HCT116 (cell line): Measurements from ENCODE around the gene MIA2. TPM values are rescaled to one million over a fixed set of nuclear protein-coding genes. Genes with fewer than 3 reads are reported as not detected.

Source experiments
- ATAC-seq: fragments of 200-7000 bp; cut with Tn5 transposase; 2 replicates; pipeline ENCODE4 v1.9.1; 2020; ENCODE audit warnings: mild to moderate bottlenecking, moderate library complexity
- BruUV-seq: library from RNA; stranded (reverse); fragments of 400-500 nt; replicated peaks from 2 replicates; lab custom pipeline; 2021; lab: Mats Ljungman, UMichigan
- CTCF ChIA-PET: fragments of 300-600 bp; sonication (Branson Sonifier 250); formaldehyde crosslinking; loops from one replicate; lab custom pipeline; 2021; ENCODE audit warnings: antibody characterized with exemption; lab: Charles Lee
- POLR2A ChIA-PET: fragments of 300-600, 350-600 bp; sonication (Branson Sonifier 250); formaldehyde crosslinking; loops from one replicate; lab custom pipeline; 2021; ENCODE audit warnings: antibody characterized with exemption; lab: Charles Lee
- RAD21 ChIA-PET, 2 experiments: fragments of 300-600 bp; sonication (Branson Sonifier 250); formaldehyde crosslinking; loops; one replicate each; lab custom pipeline; 2023; ENCODE audit warnings: low total read pairs in 2 of 2; ENCODE audit not compliant: uncharacterized antibody in 2 of 2, unreplicated experiment in 2 of 2, low non-redundant PET in 1 of 2; lab: Charles Lee
- DNase-seq: peaks from one replicate; pipeline ENCODE4 v3.0.0-alpha.2; 2010; ENCODE audit warnings: low read depth, low spot score
- H2AFZ ChIP-seq: fragments of 200-600 bp; shearing (Covaris generic), sonication (generic); 2 replicates; pipeline ENCODE4 v1.6.1; 2017; ENCODE audit warnings: low read depth, mixed run types, mixed read lengths, antibody characterized with exemption, low read length; ENCODE audit not compliant: poor library complexity, severe bottlenecking
- H3K27ac ChIP-seq: 2 replicates; pipeline ENCODE4 v1.5.1; 2012; ENCODE audit warnings: low read depth, low read length
- H3K27me3 ChIP-seq: fragments of 200-600 bp; sonication (generic); 2 replicates; pipeline ENCODE4 v1.6.1; 2016; ENCODE audit warnings: mixed run types, low read length, mixed read lengths; ENCODE audit not compliant: insufficient read depth
- H3K36me3 ChIP-seq, 2 experiments: fragments of 200-500 bp in 1 of 2; fragments of 200-600 bp in 1 of 2; sonication (Bioruptor generic) in 1 of 2; sonication (generic) in 1 of 2; 2 replicates each; pipeline versions ENCODE4 v1.5.1 to v1.6.1; 2014 to 2016; ENCODE audit warnings: low read length in 2 of 2, inconsistent platforms in 1 of 2, mixed read lengths in 1 of 2, mixed run types in 1 of 2; ENCODE audit not compliant: insufficient read depth in 2 of 2, control insufficient read depth in 1 of 2
- H3K4me1 ChIP-seq, 2 experiments: fragments of 200-600 bp in 1 of 2; sonication (generic) in 1 of 2; 2 replicates each; pipeline versions ENCODE4 v1.5.1 to v1.6.1; 2012 to 2017; ENCODE audit warnings: low read length in 2 of 2, inconsistent platforms in 1 of 2, mild to moderate bottlenecking in 1 of 2, mixed read lengths in 1 of 2, mixed run types in 1 of 2, moderate library complexity in 1 of 2; ENCODE audit not compliant: insufficient read depth in 2 of 2, control insufficient read depth in 1 of 2
- H3K4me2 ChIP-seq: fragments of 200-600 bp; sonication (generic); 2 replicates; pipeline ENCODE4 v1.6.1; 2017; ENCODE audit warnings: mixed run types, low read length, mixed read lengths
- H3K4me3 ChIP-seq, 2 experiments: fragments of 200-600 bp in 1 of 2; sonication (generic) in 1 of 2; replicated peaks in 1 of 2; 2 replicates each; pipeline ENCODE4 v1.5.1; 2011 to 2016; ENCODE audit warnings: low read length in 2 of 2, control low read depth in 1 of 2, low read depth in 1 of 2, mild to moderate bottlenecking in 1 of 2, mixed read lengths in 1 of 2, mixed run types in 1 of 2
- H3K79me2 ChIP-seq: fragments of 200-600 bp; sonication (generic); 2 replicates; pipeline ENCODE4 v1.6.1; 2017; ENCODE audit warnings: mild to moderate bottlenecking, mixed run types, low read length, moderate library complexity, mixed read lengths; ENCODE audit not compliant: insufficient read depth
- H3K9ac ChIP-seq: fragments of 200-600 bp; sonication (generic); 2 replicates; pipeline ENCODE4 v1.6.1; 2016; ENCODE audit warnings: low read length, mixed read lengths
- H3K9me2 ChIP-seq: fragments of 200-600 bp; sonication (generic), shearing (Covaris generic); 2 replicates; pipeline ENCODE4 v1.6.1; 2017; ENCODE audit warnings: mixed run types, mild to moderate bottlenecking, moderate library complexity; ENCODE audit not compliant: insufficient read depth
- H3K9me3 ChIP-seq, 2 experiments: fragments of 200-500 bp in 1 of 2; fragments of 200-600 bp in 1 of 2; sonication (Bioruptor generic) in 1 of 2; sonication (generic) in 1 of 2; 2 replicates each; pipeline ENCODE4 v1.6.1; 2014 to 2017; ENCODE audit warnings: low read length in 2 of 2, mixed read lengths in 2 of 2, inconsistent platforms in 1 of 2, low read depth in 1 of 2, mild to moderate bottlenecking in 1 of 2, mixed run types in 1 of 2, moderate library complexity in 1 of 2; ENCODE audit not compliant: control insufficient read depth in 1 of 2, insufficient read depth in 1 of 2
- H4K20me1 ChIP-seq: fragments of 200-600 bp; sonication (generic), shearing (Covaris generic); 2 replicates; pipeline ENCODE4 v1.6.1; 2017; ENCODE audit warnings: mixed run types, mild to moderate bottlenecking, moderate library complexity; ENCODE audit not compliant: insufficient read depth
- ATF3 ChIP-seq: IDR thresholded peaks from 2 replicates; pipeline ENCODE4 v1.6.1; 2012
- CEBPB ChIP-seq: IDR thresholded peaks from 2 replicates; pipeline ENCODE4 v1.6.1; 2012; ENCODE audit warnings: low read depth
- EZH2 ChIP-seq: fragments of 200-600 bp; sonication (generic); IDR thresholded peaks from 2 replicates; pipeline ENCODE4 v1.6.1; 2017; ENCODE audit warnings: antibody characterized with exemption, mixed run types
- EZH2phosphoT487 ChIP-seq: fragments of 200-600 bp; IDR thresholded peaks from 2 replicates; pipeline ENCODE4 v1.6.1; 2018; ENCODE audit warnings: antibody characterized with exemption, borderline replicate concordance
- FOSL1 ChIP-seq: IDR thresholded peaks from 2 replicates; pipeline ENCODE4 v1.6.1; 2012; ENCODE audit warnings: low read depth
- JUND ChIP-seq: IDR thresholded peaks from 2 replicates; pipeline ENCODE4 v1.6.1; 2012
- POLR2A ChIP-seq: IDR thresholded peaks from 2 replicates; pipeline ENCODE4 v1.7.0; 2011; ENCODE audit warnings: borderline replicate concordance; ENCODE audit not compliant: insufficient read depth, insufficient read length; ENCODE audit errors: extremely low read depth
- POLR2AphosphoS5 ChIP-seq: IDR thresholded peaks from 2 replicates; pipeline ENCODE4 v1.6.1; 2011; ENCODE audit warnings: mild to moderate bottlenecking, low read depth, low read length, moderate library complexity
- RAD21 ChIP-seq: IDR thresholded peaks from 2 replicates; pipeline ENCODE4 v1.6.1; 2012; ENCODE audit warnings: low read depth, mild to moderate bottlenecking
- SIN3A ChIP-seq: IDR thresholded peaks from 2 replicates; pipeline ENCODE4 v1.6.1; 2012; ENCODE audit warnings: low read depth
- SP1 ChIP-seq: IDR thresholded peaks from 2 replicates; pipeline ENCODE4 v1.6.1; 2012; ENCODE audit warnings: low read depth
- SRF ChIP-seq: IDR thresholded peaks from 2 replicates; pipeline ENCODE4 v1.6.1; 2012; ENCODE audit warnings: low read depth
- TCF7L2 ChIP-seq: IDR thresholded peaks from 2 replicates; pipeline ENCODE4 v1.7.0; 2011; ENCODE audit warnings: borderline replicate concordance, inconsistent platforms; ENCODE audit not compliant: insufficient read depth, insufficient read length; ENCODE audit errors: extremely low read depth
- YY1 ChIP-seq: IDR thresholded peaks from 2 replicates; pipeline ENCODE4 v1.6.1; 2011; ENCODE audit warnings: low read length, low read depth, moderate library complexity, mild to moderate bottlenecking; ENCODE audit not compliant: insufficient replicate concordance; ENCODE audit errors: extremely low read depth
- ZBTB33 ChIP-seq: IDR thresholded peaks from 2 replicates; pipeline ENCODE4 v1.6.1; 2011; ENCODE audit warnings: mild to moderate bottlenecking, low read length, moderate library complexity; ENCODE audit not compliant: insufficient replicate concordance; ENCODE audit errors: extremely low read depth
- ZFX ChIP-seq: fragments of 450-650 bp; IDR thresholded peaks from 2 replicates; pipeline ENCODE4 v1.6.1; 2017
- ZNF274 ChIP-seq: fragments of 200-500 bp; sonication (Bioruptor generic); IDR thresholded peaks from 2 replicates; pipeline ENCODE4 v1.6.1; 2014; ENCODE audit warnings: mild to moderate bottlenecking, low read depth, low read length, inconsistent platforms
- intact Hi-C: fragments of 100-400 bp; cut with micrococcal nuclease; formaldehyde crosslinking; loops from 2 replicates; pipeline ENCODE4 v1.10.0; 2022
- total RNA-seq: library from RNA; stranded (reverse); gene quantifications from one replicate; pipeline ENCODE4 v1.2.1, GENCODE V29; 2021; ENCODE audit not compliant: unreplicated experiment
- TF ChIP-seq, protein P1 (sequence below): IDR thresholded peaks from 2 replicates; pipeline ENCODE4 v1.6.1; 2012

MIA2 gene
- total RNA-seq, 1 experiment from 2014 or later: 31.1 TPM

DNA sequence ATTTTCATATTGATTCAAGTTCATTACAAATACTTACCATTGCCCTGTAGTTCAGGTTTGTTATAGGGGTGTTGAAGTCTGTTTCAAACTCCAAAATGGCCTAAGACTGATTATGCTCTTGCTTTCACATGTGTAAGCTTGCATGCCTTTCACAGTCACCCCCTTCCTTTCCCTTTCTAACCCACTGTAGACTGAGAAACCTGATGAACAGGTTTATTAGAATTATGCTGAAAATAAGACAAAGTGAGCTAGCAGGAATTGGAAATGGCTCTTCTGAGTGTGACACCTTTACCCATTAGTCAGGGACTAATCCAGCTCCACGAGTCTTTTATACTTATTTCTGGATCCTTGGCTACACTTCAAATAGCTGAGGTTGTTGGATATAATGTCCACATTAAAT lies 159.6 kb downstream of the MIA2 start:
- intact Hi-C loops: no loop called here
- Histone ChIP-seq H3K4me1 (peaks cover 0 to 7% of the 10 kb centered on the region in 2 experiments; a peak in 1 of 4 replicates), H2AFZ (no peak overlapping the region), H3K4me2 (no peak overlapping the region), H4K20me1 (no peaks in the 10 kb centered on the region), H3K36me3 (no peaks in the 10 kb centered on the region; a peak in 1 of 4 replicates), H3K4me3 (no peak overlapping the region), H3K27ac (no peak overlapping the region)
- ATAC-seq: no peak
- CTCF ChIA-PET: no interaction called here
- POLR2A ChIA-PET: no interaction called here
- no peak for TF ChIP-seq EZH2phosphoT487
- no peak for TF ChIP-seq SRF
- TF ChIP-seq POLR2AphosphoS5: no peak
- TF ChIP-seq RAD21: no peak
- no peak for TF ChIP-seq CEBPB
- no peak for TF ChIP-seq TCF7L2
- no peak for TF ChIP-seq YY1
- TF ChIP-seq, all 23 proteins: peak for 0
- Histone ChIP-seq H3K27me3 (no peaks in the 10 kb centered on the region), H3K79me2 (no peaks in the 10 kb centered on the region), H3K9me2 (no peaks in the 10 kb centered on the region), H3K9me3 (no peaks in the 10 kb centered on the region), H3K9ac (no peak overlapping the region)
- no TSS peak for BruUV-seq
- RAD21 ChIA-PET: no interaction called here
- DNase-seq: no peak

GRCh38 chr14:39395555-39396254 lies 162.0 kb downstream of the MIA2 start:
- POLR2A ChIA-PET: no interaction called here
- ATAC-seq (no peak), DNase-seq (no peak)
- peaks cover 0 to 2% of the 10 kb centered on the region in 2 experiments; a peak in 2 of 4 replicates for H3K36me3 ChIP-seq
- H4K20me1 ChIP-seq: no peaks in the 10 kb centered on the region
- no peaks in the 10 kb centered on the region for H3K79me2 ChIP-seq
- no peaks in the 10 kb centered on the region for H3K27me3 ChIP-seq
- RAD21 ChIA-PET: no interaction called here
- H3K4me1 ChIP-seq: peaks cover 0 to 7% of the 10 kb centered on the region in 2 experiments; a peak in 1 of 4 replicates
- CTCF ChIA-PET: no interaction called here
- no peak overlapping the region for H2AFZ ChIP-seq
- H3K9ac ChIP-seq: no peak overlapping the region
- intact Hi-C loops: no loop called here
- TF ChIP-seq JUND: no peak
- no peak for TF ChIP-seq ZBTB33
- no peak for TF ChIP-seq FOSL1
- TF ChIP-seq ZNF274: no peak
- TF ChIP-seq, protein P1, sequence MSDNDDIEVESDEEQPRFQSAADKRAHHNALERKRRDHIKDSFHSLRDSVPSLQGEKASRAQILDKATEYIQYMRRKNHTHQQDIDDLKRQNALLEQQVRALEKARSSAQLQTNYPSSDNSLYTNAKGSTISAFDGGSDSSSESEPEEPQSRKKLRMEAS: no peak
- TF ChIP-seq SP1: no peak
- no peak for TF ChIP-seq ATF3
- no peak for TF ChIP-seq POLR2A
- no peak for TF ChIP-seq SIN3A
- no peak for TF ChIP-seq ZFX
- no peak for TF ChIP-seq CEBPB
- TF ChIP-seq EZH2: no peak
- no peak for TF ChIP-seq EZH2phosphoT487
- no peak for TF ChIP-seq SRF
- H3K9me3 ChIP-seq: no peaks in the 10 kb centered on the region
- no peaks in the 10 kb centered on the region for H3K9me2 ChIP-seq
- H3K4me3 ChIP-seq: no peak overlapping the region
- no peak overlapping the region for H3K4me2 ChIP-seq
- BruUV-seq: no TSS peak
- no peak overlapping the region for H3K27ac ChIP-seq
